Peyer's patch (tissue), 4 donors: ENCODE results near the gene XYLT1.

ENCODE experiments used
- POLR2A ChIP-seq, 2 donors: fragments of 450-650 bp; IDR thresholded peaks; one replicate each; pipeline ENCODE4 v1.5.1; 2017; ENCODE audit warnings: antibody characterized with exemption in 2 of 2, mild to moderate bottlenecking in 2 of 2, moderate library complexity in 2 of 2
- TF ChIP-seq, protein P1 (sequence below), 6 experiments: fragments of 450-650 bp in 4 of 6; fragments of 200-600 bp in 2 of 6; sonication (generic) in 1 of 6; IDR thresholded peaks; one replicate each; pipeline ENCODE4 v1.5.1; 2017 to 2019; ENCODE audit warnings: antibody characterized with exemption in 6 of 6, mild to moderate bottlenecking in 3 of 6, moderate library complexity in 1 of 6

DNA sequence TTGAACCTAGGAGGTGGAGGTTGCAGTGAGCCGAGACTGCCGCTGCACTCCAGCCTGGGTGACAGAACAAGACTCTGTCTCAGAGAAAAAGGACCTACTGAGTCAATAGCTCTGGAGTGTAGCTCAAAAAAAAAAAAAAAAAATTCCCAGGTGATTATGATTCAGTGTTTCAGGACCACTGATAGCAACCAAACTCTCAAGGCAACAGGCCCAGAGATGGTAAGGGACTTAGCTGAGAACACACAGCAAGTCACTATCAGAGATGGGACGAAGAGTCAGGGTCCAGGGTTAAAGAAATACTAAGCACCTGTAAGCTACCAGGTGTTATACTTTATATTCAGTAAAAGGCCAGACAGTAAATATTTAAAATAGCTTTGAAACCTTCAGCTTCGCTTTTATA lies 335.3 kb downstream of the XYLT1 start:
- TF ChIP-seq, protein P1, sequence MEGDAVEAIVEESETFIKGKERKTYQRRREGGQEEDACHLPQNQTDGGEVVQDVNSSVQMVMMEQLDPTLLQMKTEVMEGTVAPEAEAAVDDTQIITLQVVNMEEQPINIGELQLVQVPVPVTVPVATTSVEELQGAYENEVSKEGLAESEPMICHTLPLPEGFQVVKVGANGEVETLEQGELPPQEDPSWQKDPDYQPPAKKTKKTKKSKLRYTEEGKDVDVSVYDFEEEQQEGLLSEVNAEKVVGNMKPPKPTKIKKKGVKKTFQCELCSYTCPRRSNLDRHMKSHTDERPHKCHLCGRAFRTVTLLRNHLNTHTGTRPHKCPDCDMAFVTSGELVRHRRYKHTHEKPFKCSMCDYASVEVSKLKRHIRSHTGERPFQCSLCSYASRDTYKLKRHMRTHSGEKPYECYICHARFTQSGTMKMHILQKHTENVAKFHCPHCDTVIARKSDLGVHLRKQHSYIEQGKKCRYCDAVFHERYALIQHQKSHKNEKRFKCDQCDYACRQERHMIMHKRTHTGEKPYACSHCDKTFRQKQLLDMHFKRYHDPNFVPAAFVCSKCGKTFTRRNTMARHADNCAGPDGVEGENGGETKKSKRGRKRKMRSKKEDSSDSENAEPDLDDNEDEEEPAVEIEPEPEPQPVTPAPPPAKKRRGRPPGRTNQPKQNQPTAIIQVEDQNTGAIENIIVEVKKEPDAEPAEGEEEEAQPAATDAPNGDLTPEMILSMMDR (IDR thresholded peaks at IDR 0.05), result no peak
- TF ChIP-seq POLR2A (IDR thresholded peaks at IDR 0.05), result no peak
